ENCODE data around the gene CTNNA2.

CTNNA2 gene

GRCh38 chr2:80519121-80519643 lies 1006.3 kb downstream of the CTNNA2 start:
- no peak for DNase-seq

- no peak for DNase-seq
Measured at GRCh38 chr2:80519699-80520291, 1006.9 kb downstream of the CTNNA2 start.

GRCh38 chr2:80525152-80525551 lies 1012.3 kb downstream of the CTNNA2 start:
- no peak for DNase-seq

GRCh38 chr2:80527119-80527518 lies 1014.3 kb downstream of the CTNNA2 start:
- DNase-seq, result no peak

GRCh38 chr2:80529466-80530165 lies 1016.8 kb downstream of the CTNNA2 start:
- DNase-seq, result no peak

GRCh38 chr2:80530442-80531064 lies 1017.7 kb downstream of the CTNNA2 start:
- no peak for DNase-seq

GRCh38 chr2:80531319-80531718 lies 1018.5 kb downstream of the CTNNA2 start:
- no peak for DNase-seq

GRCh38 chr2:80545420-80546210 lies 1032.8 kb downstream of the CTNNA2 start:
- no peak for DNase-seq

- peak; percentile 14 for DNase-seq
Measured at GRCh38 chr2:80546766-80547165, 1033.9 kb downstream of the CTNNA2 start.

- DNase-seq, result no peak
Measured at GRCh38 chr2:80547344-80547743, 1034.5 kb downstream of the CTNNA2 start.

- DNase-seq, result peak; percentile 25
Measured at GRCh38 chr2:80548469-80548868, 1035.6 kb downstream of the CTNNA2 start.

GRCh38 chr2:80549901-80550300 lies 1037.0 kb downstream of the CTNNA2 start:
- no peak for DNase-seq

- DNase-seq, result peak; percentile 74
Measured at GRCh38 chr2:80560326-80560725, 1047.5 kb downstream of the CTNNA2 start.

GRCh38 chr2:80568011-80568410 lies 1055.2 kb downstream of the CTNNA2 start:
- no peak for DNase-seq

- DNase-seq, result no peak
Measured at GRCh38 chr2:80573167-80573566, 1060.3 kb downstream of the CTNNA2 start.

GRCh38 chr2:80573950-80574349 lies 1061.1 kb downstream of the CTNNA2 start:
- DNase-seq, result no peak

- no peak for DNase-seq
Measured at GRCh38 chr2:80579756-80580155, 1066.9 kb downstream of the CTNNA2 start.

GRCh38 chr2:80591233-80591632 lies 1078.4 kb downstream of the CTNNA2 start:
- DNase-seq, result peak; percentile 4

GRCh38 chr2:80592106-80592505 lies 1079.3 kb downstream of the CTNNA2 start:
- DNase-seq, result no peak

GRCh38 chr2:80610108-80610507 lies 1097.3 kb downstream of the CTNNA2 start:
- DNase-seq, result no peak

GRCh38 chr2:80621656-80622055 lies 1108.8 kb downstream of the CTNNA2 start:
- DNase-seq, result no peak

GRCh38 chr2:80624062-80624461 lies 1111.2 kb downstream of the CTNNA2 start:
- DNase-seq, result no peak

- DNase-seq, result no peak
Measured at GRCh38 chr2:80634590-80634989, 1121.7 kb downstream of the CTNNA2 start.
